Activated CD4-positive, alpha-beta T cell treated with anti-CD3 and anti-CD28 coated beads for 48 hours (primary cell): ENCODE measurements around the gene PLK3.
"Not testable (repeated sequence)": the region's sequence is repeated elsewhere in the genome, so short reads cannot be mapped to it uniquely, and the experiment has no call there.

Source experiments
- DNase-seq: peaks from one replicate; pipeline ENCODE4 v3.0.0-alpha.2; 2020

Gene PLK3

GRCh38 chr1:44788120-44788860, 11.9 kb upstream of the PLK3 start, which contains the start of gene BEST4:
Gene BEST4 (minus strand): TSS chr1:44788170. CDS start chr1:44787705, 465 bp downstream.
- DNase-seq = no peak

GRCh38 chr1:44790968-44791801, 9.0 kb upstream of the PLK3 start:
- DNase-seq = no peak

DNA sequence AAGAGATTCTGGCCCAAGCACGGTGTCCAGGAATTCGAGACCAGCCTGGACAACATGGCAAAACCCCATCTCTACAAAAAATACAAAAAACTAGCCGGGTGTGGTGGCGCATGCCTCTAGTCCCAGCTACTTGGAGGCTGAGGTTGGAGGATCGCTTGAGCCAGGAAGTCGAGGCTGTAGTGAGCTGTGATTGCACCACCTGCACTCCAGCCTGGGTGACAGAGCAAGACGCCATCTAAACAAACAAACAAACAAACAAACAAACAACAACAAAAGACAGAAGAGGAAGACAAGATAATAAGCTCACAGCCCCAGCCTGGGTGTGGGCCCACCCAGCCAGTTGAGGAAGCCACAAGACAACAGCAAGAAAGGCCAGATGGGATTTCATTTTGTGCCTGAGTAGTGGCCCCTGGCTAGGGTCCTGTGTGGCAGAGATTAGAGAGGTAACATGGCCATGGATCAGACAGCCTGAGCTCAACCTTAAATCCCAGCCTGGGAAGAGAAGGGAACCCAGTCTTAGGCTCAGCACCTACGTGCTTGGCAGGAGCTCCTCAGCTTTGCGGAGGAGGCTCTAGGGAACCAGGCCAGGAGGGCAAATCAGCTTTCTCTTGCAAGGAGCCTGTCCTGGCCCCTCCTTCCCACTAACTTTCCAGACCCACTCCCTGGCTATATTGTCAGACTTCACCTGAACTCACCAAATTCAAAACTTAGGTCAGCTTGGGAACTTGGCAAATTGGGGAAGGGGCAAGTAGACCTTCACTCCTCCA, 7.3 kb upstream of the PLK3 start:
- DNase-seq = no peak

DNA sequence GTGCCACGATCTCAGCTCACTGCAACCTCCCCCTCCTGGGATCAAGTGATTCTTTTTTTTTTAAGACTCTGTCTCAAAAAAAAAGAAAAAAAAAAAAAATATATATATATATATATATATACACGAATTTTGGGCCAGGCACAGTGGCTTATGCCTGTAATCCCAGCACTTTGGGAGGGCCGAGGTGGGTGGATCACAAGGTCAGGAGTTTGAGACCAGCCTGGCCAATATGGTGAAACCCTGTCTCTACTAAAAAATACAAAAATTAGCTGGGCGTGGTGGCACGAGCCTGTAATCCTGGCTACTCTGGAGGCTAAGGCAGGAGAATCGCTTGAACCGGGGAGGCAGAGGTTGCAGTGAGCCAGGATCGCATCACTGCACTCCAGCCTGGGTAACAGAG, 2.3 kb upstream of the PLK3 start:
- not testable (repeated sequence) for DNase-seq

DNA sequence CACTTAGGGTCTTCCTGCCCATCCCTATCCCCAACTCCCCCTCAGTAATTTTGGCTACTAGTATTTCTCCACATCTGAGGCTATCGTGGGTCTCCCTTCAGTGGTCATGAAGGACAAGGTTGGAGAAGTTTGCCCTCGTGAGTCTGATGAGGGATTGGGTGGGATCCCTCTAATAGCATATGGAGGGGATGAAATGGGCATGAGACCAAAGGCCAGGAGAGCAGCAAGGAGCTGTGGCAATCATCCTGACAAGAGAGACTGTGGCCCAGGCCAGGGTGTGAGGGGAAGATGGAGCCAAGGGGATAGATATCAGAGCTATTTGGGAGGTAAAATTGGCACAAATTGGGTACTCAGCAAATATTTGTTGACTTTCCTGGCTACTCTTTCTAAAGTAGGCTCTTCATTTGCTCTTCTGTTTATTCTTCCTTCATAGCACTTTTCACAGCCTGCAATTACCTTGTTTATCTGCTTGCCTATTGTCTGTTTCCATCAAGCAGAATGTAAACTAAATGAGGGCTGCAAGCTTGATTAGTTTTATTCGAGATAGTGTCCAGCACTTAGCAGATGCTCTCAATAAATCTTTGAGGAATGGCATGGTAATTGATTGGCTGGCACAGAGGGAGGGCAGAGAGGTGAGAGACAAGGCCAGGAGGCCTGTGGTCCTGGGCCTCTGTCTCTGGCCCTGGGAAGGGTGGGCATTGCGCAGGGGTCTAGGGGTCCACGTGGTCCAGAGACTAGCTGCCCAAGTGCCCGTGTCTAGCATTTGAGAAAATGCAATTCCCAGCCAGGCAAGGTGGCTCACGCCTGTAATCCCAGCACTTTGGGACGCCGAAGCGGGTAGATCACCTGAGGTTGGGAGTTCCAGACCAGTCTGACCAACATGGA, 1.5 kb upstream of the PLK3 start:
- DNase-seq = no peak

DNA sequence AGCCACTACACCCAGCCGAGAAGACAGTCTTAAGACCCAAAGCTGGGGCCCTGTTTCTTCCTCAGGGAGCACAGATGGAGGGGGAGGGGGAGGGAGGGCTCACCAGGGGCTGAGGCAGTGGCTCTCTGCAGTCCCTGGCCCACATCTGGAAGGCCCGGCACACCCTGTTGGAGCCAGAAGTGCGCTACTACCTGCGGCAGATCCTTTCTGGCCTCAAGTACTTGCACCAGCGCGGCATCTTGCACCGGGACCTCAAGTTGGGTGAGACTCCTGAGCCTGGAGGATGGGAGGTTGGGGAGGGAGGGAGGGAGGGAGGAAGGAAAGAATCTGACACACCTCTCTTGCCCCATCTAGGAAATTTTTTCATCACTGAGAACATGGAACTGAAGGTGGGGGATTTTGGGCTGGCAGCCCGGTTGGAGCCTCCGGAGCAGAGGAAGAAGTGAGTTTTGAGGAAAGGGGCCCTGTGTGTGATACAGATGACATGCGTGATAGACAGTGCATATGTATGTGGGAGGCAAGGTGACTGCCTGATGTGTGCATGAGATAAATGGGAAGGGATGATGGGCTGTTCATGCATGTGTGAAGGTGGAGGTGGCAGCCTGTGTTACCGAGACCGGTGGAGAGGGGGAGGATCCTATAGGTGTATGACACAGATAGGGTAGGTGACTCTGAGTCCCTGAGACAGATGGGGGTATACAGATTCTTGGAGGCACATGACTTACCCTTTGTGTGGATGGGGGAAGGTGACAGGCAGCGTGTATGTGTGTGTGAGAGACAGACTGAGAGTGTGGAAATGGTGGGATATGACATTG, 1.5 kb downstream of the PLK3 start:
- peak; percentile 64 for DNase-seq

- DNase-seq = no peak
These were observed 2.3 kb downstream of the PLK3 start for GRCh38 chr1:44802306-44803061.

GRCh38 chr1:44803062-44803311, 2.8 kb downstream of the PLK3 start:
- no peak for DNase-seq

DNA sequence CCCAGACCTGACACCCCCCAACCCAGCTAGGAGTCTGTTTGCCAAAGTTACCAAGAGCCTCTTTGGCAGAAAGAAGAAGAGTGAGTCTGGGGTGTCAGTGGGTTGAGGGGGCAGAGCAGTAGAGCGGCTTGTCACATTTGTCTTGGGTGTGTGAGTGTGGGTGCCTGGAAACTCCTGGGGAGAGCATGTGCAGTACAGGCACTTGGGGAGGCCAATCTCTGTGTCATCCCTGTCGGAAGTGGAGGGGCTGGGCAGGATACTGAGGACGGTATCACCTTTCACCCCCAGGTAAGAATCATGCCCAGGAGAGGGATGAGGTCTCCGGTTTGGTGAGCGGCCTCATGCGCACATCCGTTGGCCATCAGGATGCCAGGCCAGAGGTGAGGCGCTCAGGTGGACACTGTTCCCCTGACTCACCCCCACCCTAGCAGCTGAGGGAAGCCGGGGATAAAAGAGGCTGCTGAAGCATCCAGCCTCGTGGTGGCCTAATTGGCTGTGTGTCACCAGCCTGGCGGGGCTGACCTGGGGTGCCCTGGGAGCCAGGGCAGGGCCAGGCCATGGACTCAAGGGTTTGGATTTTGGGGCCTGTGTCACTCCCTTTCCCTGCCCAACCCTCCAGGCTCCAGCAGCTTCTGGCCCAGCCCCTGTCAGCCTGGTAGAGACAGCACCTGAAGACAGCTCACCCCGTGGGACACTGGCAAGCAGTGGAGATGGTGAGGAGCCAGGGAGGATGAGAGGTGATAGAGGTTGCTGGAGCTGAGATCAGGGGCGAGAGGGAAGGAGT, 3.3 kb downstream of the PLK3 start:
- DNase-seq = no peak

DNA sequence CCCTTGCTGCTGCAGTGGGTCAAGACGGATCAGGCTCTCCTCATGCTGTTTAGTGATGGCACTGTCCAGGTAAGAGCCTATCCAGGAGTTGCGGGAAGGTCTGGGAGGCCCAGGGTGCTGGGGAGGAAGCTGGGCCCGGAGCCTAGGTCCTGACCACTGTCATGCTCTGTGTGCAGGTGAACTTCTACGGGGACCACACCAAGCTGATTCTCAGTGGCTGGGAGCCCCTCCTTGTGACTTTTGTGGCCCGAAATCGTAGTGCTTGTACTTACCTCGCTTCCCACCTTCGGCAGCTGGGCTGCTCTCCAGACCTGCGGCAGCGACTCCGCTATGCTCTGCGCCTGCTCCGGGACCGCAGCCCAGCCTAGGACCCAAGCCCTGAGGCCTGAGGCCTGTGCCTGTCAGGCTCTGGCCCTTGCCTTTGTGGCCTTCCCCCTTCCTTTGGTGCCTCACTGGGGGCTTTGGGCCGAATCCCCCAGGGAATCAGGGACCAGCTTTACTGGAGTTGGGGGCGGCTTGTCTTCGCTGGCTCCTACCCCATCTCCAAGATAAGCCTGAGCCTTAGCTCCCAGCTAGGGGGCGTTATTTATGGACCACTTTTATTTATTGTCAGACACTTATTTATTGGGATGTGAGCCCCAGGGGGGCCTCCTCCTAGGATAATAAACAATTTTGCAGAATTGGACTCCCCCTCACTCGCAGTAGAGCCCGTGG, 5.3 kb downstream of the PLK3 start:
- DNase-seq = no peak

DNA sequence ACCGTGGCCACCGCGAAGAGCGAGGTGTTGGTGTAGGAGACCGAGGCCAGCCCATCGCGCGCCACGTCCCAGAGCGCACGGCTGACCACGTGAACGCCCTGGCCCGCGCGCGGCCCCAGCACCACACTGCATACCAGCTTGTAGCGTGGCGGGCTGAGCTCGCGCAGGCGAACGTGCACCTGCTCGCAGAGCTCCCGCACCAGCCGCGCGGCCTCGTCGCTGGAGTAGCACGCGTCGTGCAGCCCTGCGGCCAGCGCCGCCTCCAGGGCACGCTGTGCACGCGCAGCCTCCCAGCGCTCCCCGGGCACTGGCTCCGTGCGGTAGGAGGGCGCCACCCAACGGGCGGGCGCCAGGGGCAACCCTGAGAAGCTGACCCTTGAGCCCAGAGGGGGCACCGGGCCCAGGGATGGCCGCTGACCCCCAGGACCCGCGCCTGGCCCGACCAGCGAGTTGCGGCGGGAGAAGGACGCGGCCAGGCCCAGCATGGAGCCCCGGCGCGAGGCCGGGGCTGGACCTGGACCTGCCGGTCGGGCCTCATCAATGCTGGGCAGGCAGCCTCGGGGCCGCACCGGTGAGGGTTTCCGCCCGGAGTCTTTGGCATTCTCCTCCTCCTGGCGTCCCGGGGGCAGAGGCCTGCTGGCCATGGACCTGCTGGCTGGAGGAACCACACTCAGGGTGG, 6.0 kb downstream of the PLK3 start:
- DNase-seq = no peak

DNA sequence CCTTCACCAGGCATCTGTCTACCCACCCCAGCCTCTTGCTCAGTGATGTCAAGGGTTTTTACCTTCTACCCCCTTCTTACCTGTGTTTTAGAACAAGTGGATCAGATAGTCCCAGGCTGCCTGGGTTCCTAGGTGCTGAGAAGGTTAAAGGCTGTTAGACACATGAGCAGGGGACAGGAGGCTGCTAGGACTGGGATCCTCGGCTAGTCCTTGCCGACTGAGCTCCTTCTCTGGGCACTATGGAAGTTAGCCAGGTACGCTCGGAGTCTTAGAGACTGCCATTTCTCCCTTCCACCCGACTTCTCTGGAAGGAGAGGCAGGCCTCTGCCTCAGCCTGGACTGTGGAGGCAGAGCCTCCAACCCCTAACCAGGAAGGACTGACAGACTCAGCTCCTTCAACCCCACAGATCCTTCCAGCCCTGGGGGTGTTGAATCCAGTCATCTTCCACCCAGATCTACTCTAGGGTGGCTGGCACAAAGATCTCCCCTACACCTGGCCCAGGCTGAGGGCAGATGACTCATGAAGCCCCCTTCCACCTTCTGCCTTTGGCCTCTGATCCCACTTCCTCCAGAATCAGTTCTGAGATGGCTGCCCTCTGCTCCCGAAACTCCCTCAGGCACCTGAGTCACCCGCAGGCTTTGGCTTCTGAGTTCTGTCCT, 6.7 kb downstream of the PLK3 start, which contains the start of gene DYNLT4:
DYNLT4 (minus strand) TSS at position 648 of the 660 bp plus-strand sequence. CDS start 683 bp downstream, outside the sequence.
- no peak for DNase-seq

DNA sequence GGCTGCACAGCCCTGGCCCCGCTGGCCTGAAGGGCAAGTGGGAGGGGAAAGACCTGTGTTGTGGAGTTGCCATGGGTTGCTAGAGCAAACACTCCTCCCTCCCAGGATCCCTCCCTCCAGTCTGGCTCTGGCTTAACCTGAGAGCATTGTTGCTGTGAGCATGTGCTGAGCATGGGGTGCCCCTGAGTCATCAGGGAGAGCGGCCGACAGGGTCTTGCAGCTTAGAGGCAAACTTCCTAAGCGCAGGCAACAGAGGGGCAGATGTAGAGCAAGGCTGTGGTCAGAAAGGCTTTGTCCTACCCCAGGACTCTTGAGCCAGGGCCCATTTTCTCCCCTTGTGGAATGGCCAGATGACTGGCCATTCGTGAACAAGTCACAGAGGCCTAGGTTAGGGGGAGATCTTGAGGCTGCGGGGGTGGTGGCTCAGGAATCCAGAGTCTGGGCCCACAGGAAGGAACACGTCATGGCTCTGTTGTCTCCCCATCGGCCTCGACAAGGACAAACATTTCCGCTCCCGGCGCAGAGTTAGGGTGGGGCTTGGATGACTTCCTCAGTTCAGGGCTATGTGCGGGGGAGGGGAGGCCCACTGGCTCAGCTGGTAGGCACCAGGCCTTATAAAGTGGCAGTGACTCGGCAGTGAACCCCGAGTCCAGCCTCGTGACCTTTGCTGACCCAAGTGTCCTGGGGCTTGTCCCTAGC, 7.3 kb downstream of the PLK3 start:
- DNase-seq = peak; percentile 94

DNA sequence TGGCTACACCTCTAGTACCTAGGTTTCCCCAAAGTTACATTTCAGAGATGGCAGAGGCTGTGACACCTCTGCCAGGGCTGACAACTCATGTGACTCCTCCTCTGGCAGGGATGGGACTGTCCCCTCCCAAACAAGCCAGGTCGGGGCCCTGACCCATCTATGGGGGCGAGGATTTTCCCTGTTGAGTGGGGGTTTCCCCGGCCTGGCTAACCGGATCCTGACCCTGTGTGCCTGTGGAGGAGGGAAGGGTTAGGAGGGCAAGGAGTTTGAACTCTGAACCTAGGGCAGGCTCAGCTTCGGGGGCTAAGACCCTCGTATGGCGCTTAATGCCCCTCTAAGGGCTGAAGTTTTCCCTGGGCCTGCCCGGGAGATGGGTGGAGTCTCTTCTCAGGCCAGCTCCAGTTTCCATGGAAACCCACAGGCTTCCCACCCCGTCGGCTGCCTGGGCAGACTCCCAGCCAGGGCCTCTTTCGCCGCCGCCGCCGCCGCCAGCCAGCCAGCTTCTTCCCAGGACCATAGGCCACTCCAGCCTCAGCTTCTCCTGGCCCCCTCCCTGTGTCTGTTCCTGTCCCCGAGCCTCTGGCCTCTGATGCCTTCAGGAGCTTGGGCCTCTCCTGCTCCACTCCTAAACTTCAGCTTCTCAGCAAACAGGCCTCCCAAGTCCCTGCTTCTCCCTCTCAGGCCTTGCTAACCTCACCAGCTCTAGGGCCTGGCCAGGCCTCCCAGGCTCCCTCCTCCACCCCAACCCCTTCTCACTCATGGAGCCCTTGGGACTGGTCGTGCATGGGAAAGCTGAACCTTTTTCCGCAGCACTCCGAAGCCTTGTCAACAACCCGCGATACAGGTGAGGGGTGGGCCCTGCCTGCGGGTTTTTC, 8.1 kb downstream of the PLK3 start, which contains the start of gene BTBD19:
BTBD19 (plus strand) TSS at position 461 of the 875 bp plus-strand sequence; CDS start at position 759, 298 bp downstream.
- peak; percentile 88 for DNase-seq

DNA sequence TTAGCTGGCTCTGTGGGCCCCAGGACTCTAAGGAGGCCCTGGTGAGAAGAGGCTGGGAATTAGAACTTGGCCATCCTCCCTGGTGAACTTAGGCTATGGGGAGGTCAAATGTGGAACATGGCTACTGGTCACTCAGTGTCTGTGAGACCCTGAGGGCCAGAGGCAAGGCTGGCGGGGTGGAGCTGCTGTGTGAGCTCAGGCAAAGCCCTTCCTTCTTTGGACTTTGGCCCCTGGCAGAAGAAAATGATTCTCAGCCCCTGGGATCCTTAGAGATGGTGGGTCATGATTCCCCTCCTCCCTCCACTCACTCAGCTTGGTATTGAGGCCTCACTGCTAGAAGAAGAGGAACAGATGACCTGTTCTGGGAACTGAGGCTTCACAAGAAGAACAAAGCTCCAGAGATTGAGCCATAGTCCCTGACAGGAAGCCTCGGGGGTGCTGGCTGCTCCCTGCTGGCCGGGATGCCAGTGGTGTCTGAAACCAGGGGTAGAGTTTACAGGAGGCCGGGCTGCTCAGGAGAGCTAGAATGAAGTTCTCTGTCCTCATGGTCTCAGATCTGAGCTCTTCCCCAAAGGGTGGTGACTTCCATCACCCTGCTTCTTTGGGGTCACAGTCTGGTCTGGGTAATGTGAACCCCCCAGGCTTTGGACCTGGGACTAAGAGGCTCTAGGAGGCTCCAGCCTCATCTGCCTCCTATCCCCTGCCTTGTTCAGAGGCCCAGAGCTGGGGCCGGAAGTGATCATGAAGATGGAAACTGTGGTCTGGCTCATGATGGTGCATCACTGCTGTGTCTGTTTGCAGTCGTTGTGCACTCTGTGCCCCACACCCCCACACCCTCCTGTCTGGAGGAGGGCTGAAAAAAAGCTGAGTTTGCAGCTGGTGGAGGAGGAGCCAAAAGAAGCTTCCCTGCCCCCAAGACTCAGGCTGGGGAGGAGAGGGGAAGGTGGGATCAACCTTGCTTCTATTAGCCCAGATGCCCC, 9.1 kb downstream of the PLK3 start:
- peak; percentile 92 for DNase-seq
